Hepatocyte (in vitro differentiated cells): ENCODE measurements around the gene PLIN4.

Experiments used
- CTCF ChIP-seq: fragments of 200-600 bp; sonication (generic); IDR thresholded peaks from 2 replicates; pipeline ENCODE4 v1.5.1; 2016; ENCODE audit warnings: antibody characterized with exemption, mild to moderate bottlenecking; ENCODE audit not compliant: poor library complexity
- EZH2 ChIP-seq: fragments of 200-600 bp; sonication (generic); IDR thresholded peaks from 2 replicates; pipeline ENCODE4 v1.6.1; 2016; ENCODE audit warnings: antibody characterized with exemption, mild to moderate bottlenecking, borderline replicate concordance
- EZH2phosphoT487 ChIP-seq: fragments of 200-600 bp; sonication (generic); IDR thresholded peaks from one replicate; pipeline ENCODE4 v1.6.1; 2018; ENCODE audit warnings: antibody characterized with exemption, mild to moderate bottlenecking, low read depth, moderate library complexity; ENCODE audit not compliant: unreplicated experiment, severe bottlenecking

- TF ChIP-seq CTCF (no peak), EZH2phosphoT487 (no peak), EZH2 (no peak)
Measured at GRCh38 chr19:4452230-4452990, 65.9 kb downstream of the PLIN4 start.
